ENCODE data around the gene AP2B1.

GRCh38 chr17:35609831-35610230, 22.7 kb downstream of the AP2B1 start:
- TF ChIP-seq RAD21 (IDR thresholded peaks at IDR 0.05; ENCODE audit: low read depth) (no peak), USF1 (IDR thresholded peaks at IDR 0.05) (no peak), REST (IDR thresholded peaks at IDR 0.05; ENCODE audit: low read depth) (no peak), YY1 (IDR thresholded peaks at IDR 0.05; ENCODE audit: low read depth) (no peak), TAF1 (IDR thresholded peaks at IDR 0.05; ENCODE audit: low read depth) (no peak), CEBPB (IDR thresholded peaks at IDR 0.05) (no peak), EGR1 (IDR thresholded peaks at IDR 0.05) (no peak), ZBTB7A (IDR thresholded peaks at IDR 0.05; ENCODE audit: low read depth) (no peak), NFIC (IDR thresholded peaks at IDR 0.05) (no peak), MAX (IDR thresholded peaks at IDR 0.05) (no peak), EP300 (IDR thresholded peaks at IDR 0.05; ENCODE audit: borderline replicate concordance) (no peak), TEAD4 (IDR thresholded peaks at IDR 0.05) (no peak), TCF12 (IDR thresholded peaks at IDR 0.05; ENCODE audit: low read depth) (no peak)

Measured in Ishikawa (cell line).